ENCODE results near the gene CGB5.

DNA sequence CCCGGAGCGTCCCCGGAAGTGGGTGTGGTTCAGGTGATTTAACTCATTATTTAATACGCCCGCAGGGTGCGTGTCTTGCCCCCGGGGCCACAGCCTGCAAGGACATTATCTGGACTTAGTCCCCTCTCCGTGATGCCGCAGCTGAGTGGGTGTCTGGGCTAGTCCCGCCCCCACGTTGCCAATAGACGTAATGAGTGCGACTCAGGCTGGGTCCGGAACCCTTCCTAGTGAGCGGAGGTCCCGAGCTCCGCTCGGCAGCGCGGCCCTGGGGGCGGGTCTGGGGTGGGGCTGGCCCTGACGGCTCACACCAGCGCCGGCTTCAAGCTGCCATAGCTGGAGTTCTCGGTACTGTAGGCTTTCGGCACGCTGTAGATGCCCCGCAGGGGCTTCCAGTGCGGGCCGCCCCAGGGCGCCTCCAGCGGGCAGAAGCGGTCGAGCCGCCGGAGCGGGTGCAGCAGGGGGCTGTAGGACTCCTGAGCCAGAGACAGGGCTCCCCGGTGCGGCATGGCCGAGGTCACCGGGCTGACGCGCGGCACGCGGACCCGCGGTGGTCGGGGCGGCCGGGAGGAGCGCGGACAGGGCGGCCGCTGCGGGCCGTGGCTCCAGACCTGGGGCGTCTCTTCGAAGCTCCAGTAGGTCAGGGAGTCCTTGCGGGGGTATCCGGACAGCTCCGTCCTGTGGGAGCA, 25.8 kb upstream of the CGB5 start:
- TF ChIP-seq, protein P1, sequence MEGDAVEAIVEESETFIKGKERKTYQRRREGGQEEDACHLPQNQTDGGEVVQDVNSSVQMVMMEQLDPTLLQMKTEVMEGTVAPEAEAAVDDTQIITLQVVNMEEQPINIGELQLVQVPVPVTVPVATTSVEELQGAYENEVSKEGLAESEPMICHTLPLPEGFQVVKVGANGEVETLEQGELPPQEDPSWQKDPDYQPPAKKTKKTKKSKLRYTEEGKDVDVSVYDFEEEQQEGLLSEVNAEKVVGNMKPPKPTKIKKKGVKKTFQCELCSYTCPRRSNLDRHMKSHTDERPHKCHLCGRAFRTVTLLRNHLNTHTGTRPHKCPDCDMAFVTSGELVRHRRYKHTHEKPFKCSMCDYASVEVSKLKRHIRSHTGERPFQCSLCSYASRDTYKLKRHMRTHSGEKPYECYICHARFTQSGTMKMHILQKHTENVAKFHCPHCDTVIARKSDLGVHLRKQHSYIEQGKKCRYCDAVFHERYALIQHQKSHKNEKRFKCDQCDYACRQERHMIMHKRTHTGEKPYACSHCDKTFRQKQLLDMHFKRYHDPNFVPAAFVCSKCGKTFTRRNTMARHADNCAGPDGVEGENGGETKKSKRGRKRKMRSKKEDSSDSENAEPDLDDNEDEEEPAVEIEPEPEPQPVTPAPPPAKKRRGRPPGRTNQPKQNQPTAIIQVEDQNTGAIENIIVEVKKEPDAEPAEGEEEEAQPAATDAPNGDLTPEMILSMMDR (IDR thresholded peaks at IDR 0.05) = peak; percentile 37 to 63 (median 42)
- TF ChIP-seq EP300 (IDR thresholded peaks at IDR 0.05) = no peak
- TF ChIP-seq POLR2A (IDR thresholded peaks at IDR 0.05) = no peak

All from tibial nerve (tissue), 4 donors.